Prostate gland (tissue), 2 donors: Measurements from ENCODE around the gene MYNN.

ENCODE experiments used
- POLR2AphosphoS5 ChIP-seq: sonication (generic); formaldehyde crosslinking; IDR thresholded peaks from one replicate; pipeline ENCODE4 v1.6.1; 2017; ENCODE audit warnings: antibody characterized with exemption
- TF ChIP-seq, protein P1 (sequence below), 4 experiments: fragments of 200-600 bp in 2 of 4; fragments of 450-650 bp in 2 of 4; sonication (generic) in 2 of 4; IDR thresholded peaks; 1 replicate in 3 of 4; 2 replicates in 1 of 4; pipeline ENCODE4 v1.5.1; 2016 to 2019; ENCODE audit warnings: antibody characterized with exemption in 4 of 4, mild to moderate bottlenecking in 2 of 4, moderate library complexity in 2 of 4

DNA sequence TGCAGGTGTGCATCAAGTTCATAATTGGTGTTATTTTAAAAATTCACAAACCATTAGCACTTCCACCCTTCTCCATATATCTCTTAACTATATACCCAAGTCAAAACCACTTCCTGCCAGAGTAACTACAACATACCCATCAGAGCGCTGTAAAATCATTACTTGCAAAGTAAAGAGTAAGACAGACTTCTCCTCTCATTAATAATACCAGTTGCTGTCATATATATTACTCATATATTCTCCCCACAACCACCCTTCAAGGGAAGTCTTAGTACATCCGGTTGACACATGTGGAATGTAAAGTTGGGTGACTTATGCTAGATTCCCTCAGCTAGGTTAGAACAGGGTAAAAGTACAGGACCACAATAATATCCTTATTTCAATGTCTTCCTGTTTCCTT lies 13.9 kb upstream of the MYNN start:
- TF ChIP-seq, protein P1, sequence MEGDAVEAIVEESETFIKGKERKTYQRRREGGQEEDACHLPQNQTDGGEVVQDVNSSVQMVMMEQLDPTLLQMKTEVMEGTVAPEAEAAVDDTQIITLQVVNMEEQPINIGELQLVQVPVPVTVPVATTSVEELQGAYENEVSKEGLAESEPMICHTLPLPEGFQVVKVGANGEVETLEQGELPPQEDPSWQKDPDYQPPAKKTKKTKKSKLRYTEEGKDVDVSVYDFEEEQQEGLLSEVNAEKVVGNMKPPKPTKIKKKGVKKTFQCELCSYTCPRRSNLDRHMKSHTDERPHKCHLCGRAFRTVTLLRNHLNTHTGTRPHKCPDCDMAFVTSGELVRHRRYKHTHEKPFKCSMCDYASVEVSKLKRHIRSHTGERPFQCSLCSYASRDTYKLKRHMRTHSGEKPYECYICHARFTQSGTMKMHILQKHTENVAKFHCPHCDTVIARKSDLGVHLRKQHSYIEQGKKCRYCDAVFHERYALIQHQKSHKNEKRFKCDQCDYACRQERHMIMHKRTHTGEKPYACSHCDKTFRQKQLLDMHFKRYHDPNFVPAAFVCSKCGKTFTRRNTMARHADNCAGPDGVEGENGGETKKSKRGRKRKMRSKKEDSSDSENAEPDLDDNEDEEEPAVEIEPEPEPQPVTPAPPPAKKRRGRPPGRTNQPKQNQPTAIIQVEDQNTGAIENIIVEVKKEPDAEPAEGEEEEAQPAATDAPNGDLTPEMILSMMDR (IDR thresholded peaks at IDR 0.05) = no peak
- TF ChIP-seq POLR2AphosphoS5 = no peak
